DND-41 (cell line): ENCODE results near the gene RPL21.

Experiments used
- ATAC-seq: fragments of 200-7000 bp; cut with Tn5 transposase; 3 replicates; pipeline ENCODE4 v1.9.1; 2021; ENCODE audit warnings: low read depth; ENCODE audit not compliant: insufficient read depth
- DNase-seq: peaks from one replicate; pipeline ENCODE4 v3.0.0-alpha.2; 2020
- H2AFZ ChIP-seq: 2 replicates; pipeline ENCODE4 v1.6.0; 2012; ENCODE audit warnings: low read depth, low read length
- H3K27ac ChIP-seq: 2 replicates; pipeline ENCODE4 v1.5.1; 2012; ENCODE audit warnings: low read length, inconsistent platforms
- H3K27me3 ChIP-seq: fragments of 200-600 bp; sonication (generic); 2 replicates; pipeline ENCODE4 v1.6.0; 2012; ENCODE audit warnings: low read length, mild to moderate bottlenecking, inconsistent platforms; ENCODE audit not compliant: insufficient read depth, poor library complexity
- H3K36me3 ChIP-seq: 2 replicates; pipeline ENCODE4 v1.5.1; 2012; ENCODE audit warnings: low read length, inconsistent platforms; ENCODE audit not compliant: insufficient read depth
- H3K4me1 ChIP-seq: 2 replicates; pipeline ENCODE4 v1.5.1; 2012; ENCODE audit warnings: mild to moderate bottlenecking, low read length; ENCODE audit not compliant: insufficient read depth
- H3K4me2 ChIP-seq: 2 replicates; pipeline ENCODE4 v1.6.0; 2012; ENCODE audit warnings: mild to moderate bottlenecking, moderate library complexity, low read length, inconsistent platforms; ENCODE audit not compliant: insufficient read depth
- H3K4me3 ChIP-seq, 2 experiments: fragments of 200-600 bp in 1 of 2; shearing (Covaris generic) in 1 of 2; 2 replicates each; pipeline ENCODE4 v1.5.1; 2012 to 2016; ENCODE audit warnings: inconsistent platforms in 2 of 2, low read length in 2 of 2, mild to moderate bottlenecking in 2 of 2, low read depth in 1 of 2, moderate library complexity in 1 of 2
- H3K79me2 ChIP-seq: 2 replicates; pipeline ENCODE4 v1.6.0; 2012; ENCODE audit warnings: low read length, inconsistent platforms; ENCODE audit not compliant: insufficient read depth
- H3K9ac ChIP-seq: 2 replicates; pipeline ENCODE4 v1.6.0; 2012; ENCODE audit warnings: low read depth, mild to moderate bottlenecking, inconsistent platforms, low read length, moderate library complexity
- H3K9me3 ChIP-seq: 2 replicates; pipeline ENCODE4 v1.5.1; 2012; ENCODE audit warnings: low read length, moderate library complexity, mild to moderate bottlenecking, inconsistent platforms; ENCODE audit not compliant: insufficient read depth, severe bottlenecking
- H4K20me1 ChIP-seq: 2 replicates; pipeline ENCODE4 v1.6.0; 2012; ENCODE audit warnings: low read length; ENCODE audit not compliant: insufficient read depth
- EZH2 ChIP-seq: IDR thresholded peaks from 3 replicates; pipeline ENCODE4 v1.6.1; 2012; ENCODE audit warnings: borderline replicate concordance, low read depth, mild to moderate bottlenecking, moderate library complexity, low read length, inconsistent platforms; ENCODE audit not compliant: severe bottlenecking
- TF ChIP-seq, protein P1 (sequence below): IDR thresholded peaks from 2 replicates; pipeline ENCODE4 v1.5.1; 2012; ENCODE audit warnings: borderline replicate concordance, low read length, moderate library complexity, mild to moderate bottlenecking; ENCODE audit not compliant: poor library complexity, severe bottlenecking; ENCODE audit errors: extremely low read depth

RPL21 gene

GRCh38 chr13:27293873-27294515 lies 42.6 kb downstream of the RPL21 start:
- no peak overlapping the region for H3K4me3 ChIP-seq
- no peak overlapping the region for H3K9ac ChIP-seq
- H3K4me2 ChIP-seq = no peak overlapping the region
- H3K9me3 ChIP-seq = no peaks in the 10 kb centered on the region
- no peak overlapping the region for H2AFZ ChIP-seq
- H3K4me1 ChIP-seq = no peaks in the 10 kb centered on the region
- H3K27ac ChIP-seq = no peak overlapping the region
- ATAC-seq = no peak
- no peak for TF ChIP-seq EZH2
- TF ChIP-seq, protein P1, sequence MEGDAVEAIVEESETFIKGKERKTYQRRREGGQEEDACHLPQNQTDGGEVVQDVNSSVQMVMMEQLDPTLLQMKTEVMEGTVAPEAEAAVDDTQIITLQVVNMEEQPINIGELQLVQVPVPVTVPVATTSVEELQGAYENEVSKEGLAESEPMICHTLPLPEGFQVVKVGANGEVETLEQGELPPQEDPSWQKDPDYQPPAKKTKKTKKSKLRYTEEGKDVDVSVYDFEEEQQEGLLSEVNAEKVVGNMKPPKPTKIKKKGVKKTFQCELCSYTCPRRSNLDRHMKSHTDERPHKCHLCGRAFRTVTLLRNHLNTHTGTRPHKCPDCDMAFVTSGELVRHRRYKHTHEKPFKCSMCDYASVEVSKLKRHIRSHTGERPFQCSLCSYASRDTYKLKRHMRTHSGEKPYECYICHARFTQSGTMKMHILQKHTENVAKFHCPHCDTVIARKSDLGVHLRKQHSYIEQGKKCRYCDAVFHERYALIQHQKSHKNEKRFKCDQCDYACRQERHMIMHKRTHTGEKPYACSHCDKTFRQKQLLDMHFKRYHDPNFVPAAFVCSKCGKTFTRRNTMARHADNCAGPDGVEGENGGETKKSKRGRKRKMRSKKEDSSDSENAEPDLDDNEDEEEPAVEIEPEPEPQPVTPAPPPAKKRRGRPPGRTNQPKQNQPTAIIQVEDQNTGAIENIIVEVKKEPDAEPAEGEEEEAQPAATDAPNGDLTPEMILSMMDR = no peak
- DNase-seq = no peak
- H3K27me3 ChIP-seq = peaks cover 17% of the 10 kb centered on the region
- no peaks in the 10 kb centered on the region for H3K79me2 ChIP-seq
- no peaks in the 10 kb centered on the region for H4K20me1 ChIP-seq
- H3K36me3 ChIP-seq = no peaks in the 10 kb centered on the region

DNA sequence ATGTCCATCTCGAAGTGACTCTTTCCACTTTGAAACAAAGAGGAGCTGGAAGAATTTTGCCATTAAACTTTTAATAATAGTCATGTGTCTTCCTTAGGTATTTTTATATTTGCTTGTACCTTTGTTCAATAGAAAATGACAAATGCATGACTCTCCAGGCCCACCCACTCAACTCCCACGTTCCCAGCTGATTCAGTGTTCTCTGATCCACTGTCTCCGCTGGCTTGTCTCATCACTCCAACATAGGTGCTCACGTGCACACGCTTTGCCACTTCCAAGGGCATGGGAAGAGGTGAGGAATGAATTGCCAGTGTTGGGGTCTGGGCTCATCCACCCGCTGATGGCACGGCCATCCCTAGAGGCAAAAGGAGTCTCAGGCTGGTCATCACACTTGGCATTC lies 43.7 kb downstream of the RPL21 start:
- H3K4me2 ChIP-seq = no peak overlapping the region
- H3K79me2 ChIP-seq = no peaks in the 10 kb centered on the region
- no peak overlapping the region for H3K9ac ChIP-seq
- no peaks in the 10 kb centered on the region for H3K36me3 ChIP-seq
- H3K4me1 ChIP-seq = no peaks in the 10 kb centered on the region
- peaks cover 19% of the 10 kb centered on the region for H3K27me3 ChIP-seq
- H2AFZ ChIP-seq = no peak overlapping the region
- DNase-seq (no peak), ATAC-seq (no peak)
- no peaks in the 10 kb centered on the region for H4K20me1 ChIP-seq
- H3K27ac ChIP-seq = no peak overlapping the region
- no peak overlapping the region for H3K4me3 ChIP-seq
- no peak for TF ChIP-seq EZH2
- TF ChIP-seq, protein P1 = no peak
- H3K9me3 ChIP-seq = no peaks in the 10 kb centered on the region

DNA sequence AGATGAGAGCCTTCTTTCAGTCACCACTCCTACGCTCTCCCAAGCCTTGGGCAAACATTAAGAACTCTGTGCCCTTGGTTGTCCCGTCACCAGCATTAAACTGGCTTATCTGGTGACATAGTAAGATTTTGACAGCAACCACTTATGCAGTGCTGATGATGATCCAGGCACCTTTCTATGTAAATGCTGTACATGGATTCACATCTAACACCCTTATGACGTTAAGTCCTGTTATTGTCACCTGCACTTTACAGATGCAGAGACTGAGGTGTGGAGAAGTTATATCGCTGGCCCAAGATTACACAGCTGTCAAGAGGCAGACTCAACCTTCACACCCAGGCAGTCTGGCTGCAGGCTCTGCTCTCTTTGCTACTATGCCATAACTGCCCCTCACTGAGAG lies 44.3 kb downstream of the RPL21 start:
- no peak overlapping the region for H3K27ac ChIP-seq
- H2AFZ ChIP-seq = no peak overlapping the region
- DNase-seq = no peak
- ATAC-seq = no peak
- H3K4me2 ChIP-seq = no peak overlapping the region
- no peaks in the 10 kb centered on the region for H3K4me1 ChIP-seq
- no peak for TF ChIP-seq EZH2
- TF ChIP-seq, protein P1 = no peak
- no peaks in the 10 kb centered on the region for H3K9me3 ChIP-seq
- H3K9ac ChIP-seq = no peak overlapping the region
- H3K27me3 ChIP-seq = peaks cover 19% of the 10 kb centered on the region
- H3K4me3 ChIP-seq = no peak overlapping the region
- H4K20me1 ChIP-seq = no peaks in the 10 kb centered on the region
- H3K36me3 ChIP-seq = no peaks in the 10 kb centered on the region
- no peaks in the 10 kb centered on the region for H3K79me2 ChIP-seq

GRCh38 chr13:27296496-27296895 lies 45.1 kb downstream of the RPL21 start:
- H3K4me3 ChIP-seq = no peak overlapping the region
- no peak overlapping the region for H3K9ac ChIP-seq
- no peak for DNase-seq
- no peaks in the 10 kb centered on the region for H4K20me1 ChIP-seq
- no peaks in the 10 kb centered on the region for H3K36me3 ChIP-seq
- no peak overlapping the region for H3K4me2 ChIP-seq
- H3K27me3 ChIP-seq = peaks cover 19% of the 10 kb centered on the region
- H3K79me2 ChIP-seq = no peaks in the 10 kb centered on the region
- no peak for TF ChIP-seq EZH2
- TF ChIP-seq, protein P1 = no peak
- no peak overlapping the region for H2AFZ ChIP-seq
- no peak for ATAC-seq
- H3K27ac ChIP-seq = no peak overlapping the region
- no peaks in the 10 kb centered on the region for H3K9me3 ChIP-seq
- no peaks in the 10 kb centered on the region for H3K4me1 ChIP-seq
